HUES64 (cell line): Measurements from ENCODE around the gene FAM3C.
"Not testable (repeated sequence)": the region's sequence is repeated elsewhere in the genome, so short reads cannot be mapped to it uniquely, and the experiment has no call there.

ENCODE experiments used
- H3K27ac ChIP-seq: 2 replicates; pipeline ENCODE4 v1.7.0; 2013; ENCODE audit warnings: low read depth, low read length, inconsistent platforms
- H3K27me3 ChIP-seq: 2 replicates; pipeline ENCODE4 v1.6.1; 2013; ENCODE audit warnings: mild to moderate bottlenecking, low read length; ENCODE audit not compliant: insufficient read depth
- H3K36me3 ChIP-seq: 2 replicates; pipeline ENCODE4 v1.6.1; 2013; ENCODE audit warnings: mild to moderate bottlenecking, low read length; ENCODE audit not compliant: insufficient read depth
- H3K4me1 ChIP-seq: 2 replicates; pipeline ENCODE4 v1.6.1; 2013; ENCODE audit warnings: mild to moderate bottlenecking, low read length, moderate library complexity; ENCODE audit not compliant: insufficient read depth
- H3K4me3 ChIP-seq: 2 replicates; pipeline ENCODE4 v1.5.1; 2013; ENCODE audit warnings: mild to moderate bottlenecking, low read length, moderate library complexity
- H3K9ac ChIP-seq: 2 replicates; pipeline ENCODE4 v1.6.1; 2013; ENCODE audit warnings: mild to moderate bottlenecking, low read depth, low read length
- H3K9me3 ChIP-seq: 2 replicates; pipeline ENCODE4 v1.6.1; 2013; ENCODE audit warnings: low read depth, low read length; ENCODE audit not compliant: insufficient read depth
- WGBS: fragments of 150-250, 120-280 bp; methylation state at CpG from one replicate; pipeline ENCODE4 v1.1.7; 2013; ENCODE audit warnings: missing lambda C conversion rate; 5-methylcytosine and 5-hydroxymethylcytosine counted together

The FAM3C gene

GRCh38 chr7:121331048-121331447 is 65.1 kb downstream of the FAM3C start:
- Histone ChIP-seq H3K9ac (no peak overlapping the region), H3K36me3 (no peaks in the 10 kb centered on the region), H3K27ac (no peak overlapping the region), H3K4me3 (no peak overlapping the region), H3K4me1 (peaks cover 5% of the 10 kb centered on the region; the same call in 1 of the 2 replicates), H3K9me3 (no peaks in the 10 kb centered on the region), H3K27me3 (peaks cover 51% of the 10 kb centered on the region)
- WGBS = 96% methylated on average over 4 of the region's 4 CpGs

GRCh38 chr7:121330053-121330833 is 65.9 kb downstream of the FAM3C start:
- H3K27ac ChIP-seq = no peak overlapping the region
- under 1% methylated on average over 51 of the region's 52 CpGs for WGBS
- H3K36me3 ChIP-seq = no peaks in the 10 kb centered on the region
- H3K4me3 ChIP-seq = peak overlapping the region; percentile 68
- no peaks in the 10 kb centered on the region for H3K9me3 ChIP-seq
- H3K4me1 ChIP-seq = peaks cover 5% of the 10 kb centered on the region; the same call in 1 of the 2 replicates
- H3K9ac ChIP-seq = no peak overlapping the region
- peaks cover 51% of the 10 kb centered on the region for H3K27me3 ChIP-seq

- no peaks in the 10 kb centered on the region for H3K9me3 ChIP-seq
- H3K9ac ChIP-seq = peak overlapping the region; percentile 25; the same call in 1 of the 2 replicates
- 14% methylated on average over 47 of the region's 47 CpGs for WGBS
- H3K4me1 ChIP-seq = peaks cover 5% of the 10 kb centered on the region; the same call in 1 of the 2 replicates
- H3K4me3 ChIP-seq = peak overlapping the region; percentile 68
- peaks cover 51% of the 10 kb centered on the region for H3K27me3 ChIP-seq
- H3K36me3 ChIP-seq = no peaks in the 10 kb centered on the region
- no peak overlapping the region for H3K27ac ChIP-seq
These were observed 66.7 kb downstream of the FAM3C start for GRCh38 chr7:121329191-121330052.

GRCh38 chr7:121328508-121329190 is 67.5 kb downstream of the FAM3C start, which contains the start of gene WNT16:
Gene WNT16, plus strand, starts transcription at chr7:121329000. Its CDS starts 293 bp downstream, at chr7:121329293.
- peak within 1 kb of the TSS; percentile 25; the same call in 1 of the 2 replicates for H3K9ac ChIP-seq
- H3K4me3 ChIP-seq = peak within 1 kb of the TSS; percentile 68
- H3K27me3 ChIP-seq = peaks cover 51% of the 10 kb centered on the region
- WGBS = 57% methylated on average over 26 of the region's 27 CpGs
- H3K9me3 ChIP-seq = no peaks in the 10 kb centered on the region
- H3K4me1 ChIP-seq = peaks cover 5% of the 10 kb centered on the region; the same call in 1 of the 2 replicates
- H3K27ac ChIP-seq = no peak within 1 kb of the TSS
- no peaks in the 10 kb centered on the region for H3K36me3 ChIP-seq

- Histone ChIP-seq H3K27me3 (peaks cover 51% of the 10 kb centered on the region), H3K36me3 (no peaks in the 10 kb centered on the region), H3K9me3 (no peaks in the 10 kb centered on the region), H3K4me3 (no peak overlapping the region), H3K9ac (no peak overlapping the region), H3K4me1 (peaks cover 5% of the 10 kb centered on the region; the same call in 1 of the 2 replicates), H3K27ac (no peak overlapping the region)
- WGBS = 89% methylated on average over 5 of the region's 5 CpGs
These were observed 68.4 kb downstream of the FAM3C start for GRCh38 chr7:121327671-121328070.

- Histone ChIP-seq H3K27me3 (peaks cover 12% of the 10 kb centered on the region), H3K9ac (no peak overlapping the region), H3K36me3 (no peaks in the 10 kb centered on the region), H3K4me1 (no peaks in the 10 kb centered on the region), H3K27ac (no peak overlapping the region), H3K9me3 (no peaks in the 10 kb centered on the region), H3K4me3 (no peak overlapping the region)
- WGBS = 86% methylated on average over 5 of the region's 5 CpGs
These were observed 72.4 kb downstream of the FAM3C start for GRCh38 chr7:121323515-121324302.

- H3K4me1 ChIP-seq = no peaks in the 10 kb centered on the region
- H3K27me3 ChIP-seq = no peaks in the 10 kb centered on the region
- H3K36me3 ChIP-seq = no peaks in the 10 kb centered on the region
- no peaks in the 10 kb centered on the region for H3K9me3 ChIP-seq
- 92% methylated on average over 3 of the region's 3 CpGs for WGBS
- no peak overlapping the region for H3K4me3 ChIP-seq
- no peak overlapping the region for H3K27ac ChIP-seq
- H3K9ac ChIP-seq = no peak overlapping the region
These were observed 73.6 kb downstream of the FAM3C start for GRCh38 chr7:121322460-121322859.

- H3K9me3 ChIP-seq, H3K4me3 ChIP-seq, H3K27ac ChIP-seq, H3K36me3 ChIP-seq, H3K27me3 ChIP-seq, H3K4me1 ChIP-seq, H3K9ac ChIP-seq: not testable (repeated sequence)
- WGBS = 94% methylated on average over 2 of the region's 3 CpGs
These were observed 80.9 kb downstream of the FAM3C start for GRCh38 chr7:121315170-121315569.

- Histone ChIP-seq H3K9me3 (0 out of 2 replicates have a peak, but pooled peaks cover 2% of the 10 kb centered on the region), H3K27me3 (no peaks in the 10 kb centered on the region), H3K27ac (no peak overlapping the region), H3K36me3 (no peaks in the 10 kb centered on the region), H3K4me1 (no peaks in the 10 kb centered on the region), H3K9ac (no peak overlapping the region), H3K4me3 (no peak overlapping the region)
- 94% methylated on average over 9 of the region's 9 CpGs for whole genome bisulfite sequencing
These were observed 82.1 kb downstream of the FAM3C start for GRCh38 chr7:121313793-121314676.
